Endodermal cell (in vitro differentiated cells): ENCODE results near the gene ITGB1BP1. TPM values are rescaled to one million over a fixed set of nuclear protein-coding genes. Genes with fewer than 3 reads are reported as not detected.

Experiments
- DNase-seq: peaks from one replicate; pipeline ENCODE4 v3.0.0-alpha.2; 2017
- H3K27ac ChIP-seq: 2 replicates; pipeline ENCODE4 v1.5.1; 2013; ENCODE audit warnings: mild to moderate bottlenecking, low read depth, low read length, moderate library complexity
- H3K27me3 ChIP-seq: 2 replicates; pipeline ENCODE4 v1.6.1; 2013; ENCODE audit warnings: mild to moderate bottlenecking, low read length, moderate library complexity; ENCODE audit not compliant: insufficient read depth, control insufficient read depth, poor library complexity, severe bottlenecking
- H3K36me3 ChIP-seq: 2 replicates; pipeline ENCODE4 v1.7.0; 2013; ENCODE audit warnings: mild to moderate bottlenecking, low read length, moderate library complexity; ENCODE audit not compliant: control insufficient read depth, insufficient read depth
- H3K4me1 ChIP-seq: one replicate; pipeline ENCODE4 v1.7.0; 2013; ENCODE audit warnings: low read length; ENCODE audit not compliant: control insufficient read depth, insufficient read depth
- H3K4me3 ChIP-seq: 2 replicates; pipeline ENCODE4 v1.5.1; 2013; ENCODE audit warnings: mild to moderate bottlenecking, low read length, moderate library complexity
- H3K9ac ChIP-seq: 2 replicates; pipeline ENCODE4 v1.6.1; 2013; ENCODE audit warnings: mild to moderate bottlenecking, low read length, moderate library complexity; ENCODE audit not compliant: poor library complexity, severe bottlenecking; ENCODE audit errors: extremely low read depth
- H3K9me3 ChIP-seq: 2 replicates; pipeline ENCODE4 v1.6.1; 2013; ENCODE audit warnings: mild to moderate bottlenecking, low read length, moderate library complexity; ENCODE audit not compliant: control insufficient read depth
- H3K27ac Mint-ChIP-seq: 2 replicates; pipeline ENCODE4 v1.8.0; 2020; ENCODE audit warnings: mixed read lengths
- H3K27me3 Mint-ChIP-seq: 2 replicates; pipeline ENCODE4 v1.8.0; 2021; ENCODE audit warnings: mild to moderate bottlenecking, mixed read lengths; ENCODE audit not compliant: insufficient read depth
- H3K36me3 Mint-ChIP-seq: 2 replicates; pipeline ENCODE4 v1.8.0; 2020; ENCODE audit warnings: low read depth, mixed read lengths
- H3K4me1 Mint-ChIP-seq: 2 replicates; pipeline ENCODE4 v1.8.0; 2020; ENCODE audit warnings: mixed read lengths
- H3K4me3 Mint-ChIP-seq: 2 replicates; pipeline ENCODE4 v1.8.0; 2020; ENCODE audit warnings: mild to moderate bottlenecking, moderate library complexity, mixed read lengths
- H3K9me3 Mint-ChIP-seq: 2 replicates; pipeline ENCODE4 v1.8.0; 2020; ENCODE audit warnings: mild to moderate bottlenecking, mixed read lengths
- CTCF ChIP-seq: fragments of 200-600 bp; sonication (generic); conservative IDR thresholded peaks from 2 replicates; pipeline ENCODE4 v1.5.0; 2021; ENCODE audit warnings: antibody characterized with exemption, mild to moderate bottlenecking
- WGBS, 2 experiments: methylation state at CpG; one replicate each; pipeline versions ENCODE4 v1.1.5 to v1.1.7; 2013; ENCODE audit warnings: missing lambda C conversion rate in 2 of 2, mixed read lengths in 1 of 2; ENCODE audit not compliant: insufficient coverage in 1 of 2, insufficient read length in 1 of 2; 5-methylcytosine and 5-hydroxymethylcytosine counted together
- total RNA-seq, 2 donors: library from RNA; stranded (reverse); fragmentation: NEBNext Ultra II Directional in 1 of 2; extraction: Animal tissue kit (Norgen Biotek cat#: 25700) in 1 of 2; gene quantifications; 2 replicates in 1 of 2; 3 replicates in 1 of 2; pipeline ENCODE4 v1.2.1, GENCODE V29; 2021

ITGB1BP1 gene
- total RNA-seq, 2 donors from 2014 or later, result 34.9 to 58.9 TPM

- H3K4me1 Mint-ChIP-seq, result peaks cover 6% of the 10 kb centered on the region
- Histone ChIP-seq H3K27me3 (no peaks in the 10 kb centered on the region), H3K4me3 (no peak overlapping the region), H3K9me3 (no peaks in the 10 kb centered on the region), H3K4me1 (no peaks in the 10 kb centered on the region), H3K9ac (no peak overlapping the region), H3K36me3 (peaks cover 9% of the 10 kb centered on the region), H3K27ac (peak overlapping the region; percentile 54)
- DNase-seq, result no peak
- 90 to 94% methylated on average over 8 of the region's 8 CpGs for WGBS, 2 experiments
- H3K27ac Mint-ChIP-seq, result no peak overlapping the region
- peaks cover 10% of the 10 kb centered on the region for H3K36me3 Mint-ChIP-seq
- no peaks in the 10 kb centered on the region for H3K27me3 Mint-ChIP-seq
- TF ChIP-seq CTCF, result no peak
- H3K4me3 Mint-ChIP-seq, result no peak overlapping the region
- H3K9me3 Mint-ChIP-seq, result no peaks in the 10 kb centered on the region
Observed at GRCh38 chr2:9407363-9407811, 15.9 kb downstream of the ITGB1BP1 start.

GRCh38 chr2:9406529-9407362, 16.6 kb downstream of the ITGB1BP1 start:
- WGBS, 2 experiments, result 84 to 91% methylated on average over 8 to 13 of the region's 13 CpGs
- H3K27me3 ChIP-seq, result no peaks in the 10 kb centered on the region
- Mint-ChIP-seq H3K36me3 (peaks cover 5% of the 10 kb centered on the region), H3K4me3 (no peak overlapping the region), H3K27me3 (no peaks in the 10 kb centered on the region), H3K27ac (no peak overlapping the region), H3K4me1 (peaks cover 6% of the 10 kb centered on the region), H3K9me3 (no peaks in the 10 kb centered on the region)
- H3K9me3 ChIP-seq, result no peaks in the 10 kb centered on the region
- H3K27ac ChIP-seq, result peak overlapping the region; percentile 54
- H3K36me3 ChIP-seq, result peaks cover 9% of the 10 kb centered on the region
- DNase-seq, result no peak
- H3K9ac ChIP-seq, result no peak overlapping the region
- H3K4me1 ChIP-seq, result no peaks in the 10 kb centered on the region
- no peak for TF ChIP-seq CTCF
- no peak overlapping the region for H3K4me3 ChIP-seq

GRCh38 chr2:9405636-9406035, 17.7 kb downstream of the ITGB1BP1 start:
- H3K36me3 Mint-ChIP-seq, result peaks cover under 1% of the 10 kb centered on the region
- no peaks in the 10 kb centered on the region for H3K9me3 Mint-ChIP-seq
- Histone ChIP-seq H3K9me3 (no peaks in the 10 kb centered on the region), H3K27ac (no peak overlapping the region), H3K4me3 (no peak overlapping the region), H3K9ac (no peak overlapping the region), H3K36me3 (peaks cover 9% of the 10 kb centered on the region), H3K27me3 (no peaks in the 10 kb centered on the region), H3K4me1 (no peaks in the 10 kb centered on the region)
- WGBS, 2 experiments, result 96 to 100% methylated on average over 1 to 2 of the region's 2 CpGs
- no peaks in the 10 kb centered on the region for H3K27me3 Mint-ChIP-seq
- DNase-seq, result no peak
- no peak overlapping the region for H3K27ac Mint-ChIP-seq
- peaks cover 6% of the 10 kb centered on the region for H3K4me1 Mint-ChIP-seq
- no peak overlapping the region for H3K4me3 Mint-ChIP-seq
- TF ChIP-seq CTCF, result no peak
